GM12864 (cell line): ENCODE results near the gene LGALSL.

Source experiments
- DNase-seq: peaks from one replicate; pipeline ENCODE4 v3.0.0-alpha.2; 2011; ENCODE audit warnings: low read depth
- H3K4me3 ChIP-seq: 2 replicates; pipeline ENCODE4 v1.5.1; 2011; ENCODE audit warnings: mild to moderate bottlenecking, low read depth, low read length, control low read depth
- TF ChIP-seq, protein P1 (sequence below): IDR thresholded peaks from 2 replicates; pipeline ENCODE4 v1.5.1; 2011; ENCODE audit warnings: low read depth, mild to moderate bottlenecking, moderate library complexity, low read length, control low read depth, inconsistent platforms; ENCODE audit errors: missing control alignments

Gene LGALSL

DNA sequence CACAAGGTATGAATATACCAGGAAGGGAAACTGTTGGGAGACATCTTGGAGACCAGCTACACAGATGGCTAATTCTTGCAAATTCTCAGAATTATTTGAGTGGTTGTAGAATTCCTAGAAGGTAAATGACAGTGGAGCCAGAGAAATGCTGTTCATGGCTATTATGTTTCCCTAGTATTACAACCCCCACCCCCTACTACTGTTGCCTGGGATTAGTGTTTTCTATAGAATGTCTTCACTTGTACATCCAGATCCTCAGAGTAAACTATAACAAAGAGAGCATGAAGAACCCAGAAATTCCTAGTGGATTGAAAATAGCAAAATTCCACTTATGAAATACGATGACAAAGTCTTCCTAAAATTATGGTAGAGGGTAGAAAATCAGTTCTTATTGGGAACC is 15.3 kb downstream of the LGALSL start:
- no peak overlapping the region for H3K4me3 ChIP-seq
- TF ChIP-seq, protein P1, sequence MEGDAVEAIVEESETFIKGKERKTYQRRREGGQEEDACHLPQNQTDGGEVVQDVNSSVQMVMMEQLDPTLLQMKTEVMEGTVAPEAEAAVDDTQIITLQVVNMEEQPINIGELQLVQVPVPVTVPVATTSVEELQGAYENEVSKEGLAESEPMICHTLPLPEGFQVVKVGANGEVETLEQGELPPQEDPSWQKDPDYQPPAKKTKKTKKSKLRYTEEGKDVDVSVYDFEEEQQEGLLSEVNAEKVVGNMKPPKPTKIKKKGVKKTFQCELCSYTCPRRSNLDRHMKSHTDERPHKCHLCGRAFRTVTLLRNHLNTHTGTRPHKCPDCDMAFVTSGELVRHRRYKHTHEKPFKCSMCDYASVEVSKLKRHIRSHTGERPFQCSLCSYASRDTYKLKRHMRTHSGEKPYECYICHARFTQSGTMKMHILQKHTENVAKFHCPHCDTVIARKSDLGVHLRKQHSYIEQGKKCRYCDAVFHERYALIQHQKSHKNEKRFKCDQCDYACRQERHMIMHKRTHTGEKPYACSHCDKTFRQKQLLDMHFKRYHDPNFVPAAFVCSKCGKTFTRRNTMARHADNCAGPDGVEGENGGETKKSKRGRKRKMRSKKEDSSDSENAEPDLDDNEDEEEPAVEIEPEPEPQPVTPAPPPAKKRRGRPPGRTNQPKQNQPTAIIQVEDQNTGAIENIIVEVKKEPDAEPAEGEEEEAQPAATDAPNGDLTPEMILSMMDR, result no peak
- DNase-seq, result no peak

DNA sequence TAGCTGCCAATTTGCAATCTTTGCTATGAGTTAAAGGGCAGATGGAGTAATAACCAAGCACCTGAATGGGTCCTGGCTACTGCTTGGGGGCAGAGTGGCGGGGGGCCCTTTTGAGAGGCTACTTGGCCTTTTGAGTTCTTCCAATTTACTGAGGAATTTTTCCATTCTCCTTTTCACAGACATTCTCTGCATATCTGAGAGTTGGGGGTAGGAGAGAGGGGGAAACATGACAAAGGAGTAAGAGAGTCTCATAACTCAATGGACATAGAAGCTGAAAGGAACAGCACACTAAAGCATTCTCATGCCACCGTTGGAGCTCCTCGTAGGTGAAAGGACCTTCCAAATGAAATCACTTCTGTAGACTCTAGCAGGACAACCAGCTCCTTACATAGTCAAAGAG is 16.1 kb downstream of the LGALSL start:
- TF ChIP-seq, protein P1, result no peak
- DNase-seq, result no peak
- H3K4me3 ChIP-seq, result no peak overlapping the region

DNA sequence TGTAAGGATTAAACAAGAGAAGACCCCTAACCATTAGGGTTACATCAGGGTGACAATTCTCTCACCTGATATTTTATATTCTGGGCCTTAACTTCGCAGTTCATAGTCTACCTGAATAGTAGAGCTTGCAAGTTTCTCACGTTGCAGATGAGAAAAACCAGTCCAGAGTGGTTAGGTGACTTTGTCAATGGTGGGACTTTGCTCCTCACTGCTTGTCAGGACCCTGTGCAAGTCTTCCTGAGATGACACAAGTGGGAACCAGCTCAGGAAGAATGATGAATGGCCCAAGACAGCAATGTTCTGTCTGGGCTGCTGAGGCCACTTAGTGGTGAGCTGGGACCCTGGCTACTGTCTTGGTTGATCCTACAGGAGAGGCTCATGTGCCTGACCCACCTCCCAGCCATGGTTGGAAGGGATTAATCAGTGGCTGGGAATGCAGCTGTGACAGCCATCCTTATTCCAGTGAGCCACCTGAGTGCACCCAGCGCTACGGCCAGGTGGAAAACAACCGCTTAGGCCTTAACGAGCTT is 16.9 kb downstream of the LGALSL start:
- DNase-seq, result no peak
- H3K4me3 ChIP-seq, result no peak overlapping the region
- TF ChIP-seq, protein P1, result no peak

GRCh38 chr2:64471600-64471999 is 17.6 kb downstream of the LGALSL start:
- H3K4me3 ChIP-seq, result no peak overlapping the region
- TF ChIP-seq, protein P1, result no peak
- no peak for DNase-seq

GRCh38 chr2:64472881-64473280 is 18.9 kb downstream of the LGALSL start:
- no peak for DNase-seq
- TF ChIP-seq, protein P1, result no peak
- H3K4me3 ChIP-seq, result no peak overlapping the region

GRCh38 chr2:64474121-64474571 is 20.2 kb downstream of the LGALSL start:
- H3K4me3 ChIP-seq, result no peak overlapping the region
- no peak for DNase-seq
- TF ChIP-seq, protein P1, result no peak

DNA sequence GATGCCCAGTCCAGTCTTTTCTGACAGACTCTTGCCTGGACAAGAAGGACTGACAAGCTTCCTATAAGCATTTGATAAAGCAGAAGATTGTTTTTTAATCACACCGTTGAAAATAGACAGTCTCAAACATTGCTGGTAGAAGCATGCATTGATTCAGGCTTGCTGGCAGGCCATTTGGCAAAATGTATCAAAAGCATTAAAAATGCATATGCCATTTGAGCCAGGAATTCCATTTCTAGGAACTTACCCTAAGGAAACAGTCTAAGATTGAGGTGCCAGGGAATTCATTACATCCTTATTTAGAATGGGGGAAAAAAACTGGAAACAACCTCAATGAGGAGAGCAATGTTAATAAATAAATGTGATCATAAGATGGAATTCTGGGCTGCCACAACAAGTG is 20.7 kb downstream of the LGALSL start:
- TF ChIP-seq, protein P1, result no peak
- H3K4me3 ChIP-seq, result no peak overlapping the region

More for the DNA sequence above, 20.7 kb downstream of the LGALSL start:
- no peak for DNase-seq
